Measurements from ENCODE around the gene HOXB4. TPM values are rescaled to one million over a fixed set of nuclear protein-coding genes. Genes with fewer than 3 reads are reported as not detected.

HOXB4 gene
- total RNA-seq, 3 donors from 2014 or later, result 4.5 to 14.6 (median 5.3) TPM

DNA sequence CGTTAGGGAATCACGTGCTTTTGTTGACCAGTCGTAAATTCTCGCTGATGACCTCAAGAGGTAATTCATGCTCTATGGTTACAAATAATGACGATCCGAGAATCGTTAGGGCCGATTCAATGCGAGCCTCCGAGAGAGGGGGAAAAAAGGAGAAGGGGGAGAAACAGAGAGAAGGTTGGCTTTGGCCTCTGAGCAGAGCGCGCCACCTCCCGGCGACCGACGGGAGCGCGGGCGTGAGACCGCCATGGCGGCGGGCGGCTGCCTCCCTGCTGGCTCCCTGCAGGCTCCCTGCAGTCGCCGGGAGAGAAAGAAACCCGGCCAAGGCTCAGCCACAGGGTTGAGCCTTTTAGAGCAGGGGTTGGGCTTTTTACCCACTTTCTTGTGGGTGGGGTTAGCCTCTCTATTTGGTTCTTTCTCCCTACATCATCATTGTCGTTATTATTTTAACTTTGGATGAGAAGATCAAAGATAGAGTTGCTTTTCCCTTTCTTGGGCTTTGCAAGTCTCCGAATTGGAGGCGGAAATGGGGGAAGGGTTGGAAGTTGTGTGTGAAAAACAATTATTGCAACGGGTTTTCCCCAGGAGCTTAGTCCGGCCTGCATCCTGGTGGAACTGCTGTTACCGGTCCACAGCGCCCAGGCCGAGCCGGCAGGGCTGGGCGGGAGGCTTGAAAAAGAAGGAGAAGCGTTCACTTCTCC lies 15.8 kb upstream of the HOXB4 start:
- ATAC-seq (peak; percentile 32), DNase-seq (peak in 2 of 3 donors; percentile 75 to 85)
- H3K4me3 ChIP-seq, result no peak overlapping the region
- peaks cover 46% of the 10 kb centered on the region for H3K4me1 ChIP-seq (ENCODE audit: low read depth)
- H3K9me3 ChIP-seq, result no peaks in the 10 kb centered on the region
- intact Hi-C loops (cut with DNase I, micrococcal nuclease), result no loop called here
- H3K36me3 ChIP-seq (ENCODE audit: low read depth), result peaks cover 5% of the 10 kb centered on the region
- TF ChIP-seq, protein P1, sequence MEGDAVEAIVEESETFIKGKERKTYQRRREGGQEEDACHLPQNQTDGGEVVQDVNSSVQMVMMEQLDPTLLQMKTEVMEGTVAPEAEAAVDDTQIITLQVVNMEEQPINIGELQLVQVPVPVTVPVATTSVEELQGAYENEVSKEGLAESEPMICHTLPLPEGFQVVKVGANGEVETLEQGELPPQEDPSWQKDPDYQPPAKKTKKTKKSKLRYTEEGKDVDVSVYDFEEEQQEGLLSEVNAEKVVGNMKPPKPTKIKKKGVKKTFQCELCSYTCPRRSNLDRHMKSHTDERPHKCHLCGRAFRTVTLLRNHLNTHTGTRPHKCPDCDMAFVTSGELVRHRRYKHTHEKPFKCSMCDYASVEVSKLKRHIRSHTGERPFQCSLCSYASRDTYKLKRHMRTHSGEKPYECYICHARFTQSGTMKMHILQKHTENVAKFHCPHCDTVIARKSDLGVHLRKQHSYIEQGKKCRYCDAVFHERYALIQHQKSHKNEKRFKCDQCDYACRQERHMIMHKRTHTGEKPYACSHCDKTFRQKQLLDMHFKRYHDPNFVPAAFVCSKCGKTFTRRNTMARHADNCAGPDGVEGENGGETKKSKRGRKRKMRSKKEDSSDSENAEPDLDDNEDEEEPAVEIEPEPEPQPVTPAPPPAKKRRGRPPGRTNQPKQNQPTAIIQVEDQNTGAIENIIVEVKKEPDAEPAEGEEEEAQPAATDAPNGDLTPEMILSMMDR (IDR thresholded peaks at IDR 0.05), result peak; percentile 50

DNA sequence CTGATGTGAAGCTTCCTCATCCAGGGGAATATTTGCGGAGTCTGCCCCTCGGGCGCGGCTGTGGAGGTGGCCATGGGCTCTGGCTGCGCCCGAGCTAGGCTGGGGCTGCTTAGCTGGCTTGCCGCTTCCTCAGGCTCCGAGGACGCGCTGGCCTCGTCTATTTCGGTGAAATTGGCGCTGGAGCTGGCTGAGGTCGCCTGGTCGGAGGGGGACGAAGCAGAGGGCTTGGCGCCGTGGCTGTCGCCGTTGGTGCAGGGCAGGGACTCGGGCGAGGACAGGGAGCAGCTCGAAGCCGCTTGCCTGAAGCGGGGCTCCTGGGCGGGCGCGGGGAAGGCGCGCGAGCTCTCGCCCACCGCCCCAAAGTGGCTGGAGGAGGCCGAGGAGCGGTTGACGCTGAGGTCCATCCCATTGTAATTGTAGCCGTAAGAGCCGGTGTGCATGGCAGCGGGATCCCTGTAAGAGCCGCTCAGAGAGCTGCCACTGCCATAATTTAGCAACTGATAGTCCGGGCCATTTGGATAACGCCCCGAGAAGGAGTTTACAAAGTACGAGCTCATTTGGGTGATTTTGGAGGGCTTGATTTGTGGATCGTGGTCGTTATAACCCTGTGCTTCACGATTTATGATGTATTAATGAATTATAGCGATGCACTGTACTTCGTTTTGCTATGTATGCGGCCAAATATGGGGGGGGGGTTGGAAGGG lies 15.1 kb upstream of the HOXB4 start, which contains the start of gene HOXB5:
Gene HOXB5, minus strand, starts transcription at position 654 of the 704 bp plus-strand sequence. Its CDS starts 97 bp downstream, at position 557.
- ATAC-seq, result no peak
- peak in 1 of 3 donors; percentile 55 for DNase-seq
- peaks cover 5% of the 10 kb centered on the region for H3K36me3 ChIP-seq (ENCODE audit: low read depth)
- peaks cover 39% of the 10 kb centered on the region for H3K4me1 ChIP-seq (ENCODE audit: low read depth)
- TF ChIP-seq, protein P1 (IDR thresholded peaks at IDR 0.05), result no peak
- no peaks in the 10 kb centered on the region for H3K9me3 ChIP-seq
- intact Hi-C loops (cut with DNase I, micrococcal nuclease), result no loop called here
- H3K4me3 ChIP-seq, result peak within 1 kb of the TSS; percentile 11

DNA sequence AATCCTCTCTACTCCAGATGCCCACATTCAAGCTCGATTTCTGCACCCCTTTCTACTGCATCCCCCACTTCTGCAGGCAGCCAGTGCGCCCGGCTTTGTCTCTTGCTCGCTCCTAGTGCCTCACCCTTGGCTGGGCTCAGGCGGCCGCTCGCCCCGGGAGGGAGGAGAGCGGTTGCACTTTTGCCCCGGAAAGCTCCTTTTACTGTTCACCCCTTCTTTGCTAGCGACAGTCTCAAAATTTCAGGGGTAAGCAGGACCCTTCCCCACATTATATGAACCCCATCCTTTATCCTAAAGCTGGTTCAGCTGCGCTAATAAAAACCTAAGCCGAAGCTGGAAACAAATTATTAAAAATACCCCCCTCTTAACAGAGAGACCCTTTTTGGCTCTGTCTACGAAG lies 14.4 kb upstream of the HOXB4 start:
- intact Hi-C loops (cut with DNase I, micrococcal nuclease), result no loop called here
- Histone ChIP-seq H3K4me3 (no peak overlapping the region), H3K4me1 (ENCODE audit: low read depth) (peaks cover 37% of the 10 kb centered on the region), H3K9me3 (no peaks in the 10 kb centered on the region), H3K36me3 (ENCODE audit: low read depth) (peaks cover 5% of the 10 kb centered on the region)
- TF ChIP-seq, protein P1 (IDR thresholded peaks at IDR 0.05), result no peak
- no peak for ATAC-seq
- DNase-seq, result peak in 1 of 3 donors; percentile 49

DNA sequence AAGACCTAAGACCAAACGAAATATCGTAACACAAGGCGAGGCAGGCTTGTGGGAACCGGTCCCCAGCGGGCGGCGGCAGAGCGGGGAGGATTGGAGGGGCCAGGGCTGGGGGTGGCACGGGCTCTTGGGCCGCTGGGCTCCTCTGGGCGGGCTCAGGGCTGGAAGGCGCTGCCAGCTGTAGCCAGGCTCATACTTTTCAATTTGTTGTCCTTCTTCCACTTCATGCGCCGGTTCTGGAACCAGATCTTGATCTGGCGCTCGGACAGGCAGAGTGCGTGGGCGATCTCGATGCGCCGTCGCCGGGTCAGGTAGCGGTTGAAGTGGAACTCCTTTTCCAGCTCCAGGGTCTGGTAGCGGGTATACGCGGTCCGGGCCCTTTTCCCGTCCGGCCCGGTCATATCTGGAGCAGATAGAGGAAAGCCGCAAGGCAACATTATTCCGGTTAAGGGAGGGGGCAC lies 13.9 kb upstream of the HOXB4 start:
- peaks cover 5% of the 10 kb centered on the region for H3K36me3 ChIP-seq (ENCODE audit: low read depth)
- no peak overlapping the region for H3K4me3 ChIP-seq
- intact Hi-C loops (cut with DNase I, micrococcal nuclease), result no loop called here
- H3K9me3 ChIP-seq, result no peaks in the 10 kb centered on the region
- DNase-seq, result no peak
- peaks cover 33% of the 10 kb centered on the region for H3K4me1 ChIP-seq (ENCODE audit: low read depth)
- no peak for ATAC-seq
- TF ChIP-seq, protein P1 (IDR thresholded peaks at IDR 0.05), result no peak

DNA sequence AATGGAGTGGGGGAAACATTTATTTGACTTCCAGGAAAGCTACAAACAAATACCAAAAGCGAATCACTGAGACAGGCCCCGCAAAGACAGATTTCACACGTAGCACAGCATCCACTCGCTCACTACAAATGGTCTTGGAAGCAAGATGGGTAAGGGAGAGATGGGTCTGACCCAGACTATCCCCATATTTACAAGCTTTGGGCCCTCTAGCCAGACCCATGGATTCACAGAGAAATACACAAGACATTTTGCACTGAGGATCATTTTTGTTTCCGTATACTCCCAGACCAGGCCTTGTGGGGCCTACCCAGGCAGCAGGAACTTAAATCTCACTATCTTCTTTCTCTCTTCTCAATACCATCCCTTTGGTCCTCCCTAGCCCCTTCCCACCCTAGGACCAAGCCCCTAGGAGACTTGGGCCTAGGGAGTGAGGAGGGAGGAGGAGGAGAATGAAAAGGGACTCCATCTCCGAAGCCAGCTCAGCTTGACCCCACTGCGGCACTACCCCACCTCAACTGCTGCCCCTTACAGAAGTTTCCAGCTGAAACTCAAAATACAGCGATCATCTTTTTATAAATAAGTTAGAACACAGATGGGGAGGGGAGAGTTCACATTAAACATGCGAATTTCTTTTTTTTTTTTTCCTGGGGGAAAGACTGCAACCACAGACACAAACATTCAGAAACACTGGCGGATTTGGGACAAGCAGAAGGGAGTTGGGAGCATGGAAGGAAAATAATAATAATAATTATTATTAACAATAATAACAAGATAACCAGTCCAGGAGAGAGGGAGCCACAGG lies 13.3 kb upstream of the HOXB4 start:
- Histone ChIP-seq H3K4me1 (ENCODE audit: low read depth) (peaks cover 36% of the 10 kb centered on the region), H3K36me3 (ENCODE audit: low read depth) (peaks cover 5% of the 10 kb centered on the region), H3K9me3 (no peaks in the 10 kb centered on the region), H3K4me3 (no peak overlapping the region)
- TF ChIP-seq, protein P1 (IDR thresholded peaks at IDR 0.05), result no peak
- DNase-seq, result no peak
- intact Hi-C loops (cut with DNase I, micrococcal nuclease), result no loop called here
- no peak for ATAC-seq

All from mucosa of descending colon (tissue), 3 donors.